Iris pigment epithelial cell (primary cell): ENCODE results near the gene CASKIN1.
"Not testable (repeated sequence)": the region's sequence is repeated elsewhere in the genome, so short reads cannot be mapped to it uniquely, and the experiment has no call there.

Source experiments
- DNase-seq: peaks from one replicate; pipeline ENCODE4 v3.0.0-alpha.2; 2011; ENCODE audit warnings: low read depth

Gene CASKIN1

GRCh38 chr16:2129890-2130447 lies 66.4 kb downstream of the CASKIN1 start:
- DNase-seq: not testable (repeated sequence)

GRCh38 chr16:2129251-2129650 lies 67.2 kb downstream of the CASKIN1 start:
- DNase-seq: peak; percentile 74

- not testable (repeated sequence) for DNase-seq
Measured at GRCh38 chr16:2127630-2128280, 68.7 kb downstream of the CASKIN1 start.
